ENCODE data around the gene ARHGAP19. TPM values are rescaled to one million over a fixed set of nuclear protein-coding genes. Genes with fewer than 3 reads are reported as not detected.

The ARHGAP19 gene
- total RNA-seq, 1 experiment from 2014 or later: 33.2 TPM

- peaks cover 2 to 9% (median 5%) of the 10 kb centered on the region in 3 experiments; a peak in 4 of 7 replicates for H3K36me3 Mint-ChIP-seq (ENCODE audit: insufficient read depth in 1 of 3, low read depth in 3 of 3)
- H2BK15ac ChIP-seq (ENCODE audit: low read depth, low read length): no peak overlapping the region
- no peak overlapping the region for H3K27ac Mint-ChIP-seq
Measured at GRCh38 chr10:97217299-97217698, 75.1 kb downstream of the ARHGAP19 start.

More at GRCh38 chr10:97217299-97217698, 75.1 kb downstream of the ARHGAP19 start:
- no peak for DNase-seq
- Histone ChIP-seq H2AFZ (ENCODE audit: low read length) (no peak overlapping the region), H2AK5ac (ENCODE audit: insufficient read length, low read length) (no peak overlapping the region), H3K18ac (ENCODE audit: insufficient read length, low read depth, low read length) (no peak overlapping the region), H2BK120ac (ENCODE audit: low read depth, low read length, poor library complexity, severe bottlenecking) (no peak overlapping the region), H3K14ac (ENCODE audit: insufficient read depth, low read length) (no peak overlapping the region), H3K4ac (ENCODE audit: low read depth, low read length) (no peak overlapping the region), H3K4me2 (ENCODE audit: insufficient read depth, insufficient read length, low read length) (no peak overlapping the region), H3K9ac (ENCODE audit: extremely low read depth, insufficient read length, low read length) (no peak overlapping the region), H3T11ph (ENCODE audit: low read length) (no peak overlapping the region), H3K23ac (ENCODE audit: insufficient read length, low read depth, low read length) (no peak overlapping the region), H2BK20ac (ENCODE audit: low read depth, low read length, poor library complexity, severe bottlenecking) (no peak overlapping the region), H2BK12ac (ENCODE audit: insufficient read length, low read depth, low read length) (no peak overlapping the region), H4K20me1 (ENCODE audit: control insufficient read depth, insufficient read depth, insufficient read length) (no peaks in the 10 kb centered on the region), H3K27me3 (ENCODE audit: insufficient read depth, low read length) (no peaks in the 10 kb centered on the region; the same call in 1 of the 2 replicates), H4K91ac (ENCODE audit: insufficient read length, low read depth, low read length) (no peak overlapping the region), H3K27ac (ENCODE audit: insufficient read length, low read depth, low read length) (no peak overlapping the region), H3K79me1 (ENCODE audit: insufficient read depth, low read depth, low read length, poor library complexity, severe bottlenecking) (no peaks in the 10 kb centered on the region), H3K23me2 (ENCODE audit: insufficient read length, low read depth, low read length, poor library complexity, severe bottlenecking) (no peaks in the 10 kb centered on the region), H3K56ac (ENCODE audit: insufficient read length, low read depth, low read length) (no peak overlapping the region), H2BK5ac (ENCODE audit: insufficient read length, low read length) (no peak overlapping the region), H3K79me2 (ENCODE audit: insufficient read depth, low read length) (no peaks in the 10 kb centered on the region), H4K8ac (replicated peaks; ENCODE audit: insufficient read length, low read depth, low read length) (no peak overlapping the region), H4K5ac (ENCODE audit: insufficient read length, low read depth, low read length) (no peak overlapping the region), H3K9me3 (ENCODE audit: control insufficient read depth, low read depth, low read length) (no peaks in the 10 kb centered on the region), H3K4me1 (ENCODE audit: insufficient read depth, low read length) (no peaks in the 10 kb centered on the region)
- TF ChIP-seq CTCF (conservative IDR thresholded peaks at IDR 0.05): no peak
- H3K4me3 Mint-ChIP-seq: no peak overlapping the region
- peaks cover 5 to 8% of the 10 kb centered on the region in 2 experiments for H3K4me1 Mint-ChIP-seq
- WGBS (ENCODE audit: extremely low coverage, insufficient read length, low lambda C conversion rate): no CpG with 5 or more reads among the region's 3 CpGs
- H3K27me3 Mint-ChIP-seq (ENCODE audit: low read depth): no peaks in the 10 kb centered on the region
- H3K9me3 Mint-ChIP-seq: no peaks in the 10 kb centered on the region
